OCI-LY3 (cell line): Measurements from ENCODE around the gene PTPN3.

ENCODE experiments used
- EZH2phosphoT487 ChIP-seq: fragments of 200-600 bp; shearing (Covaris generic); IDR thresholded peaks from 2 replicates; pipeline ENCODE4 v1.6.1; 2018; ENCODE audit warnings: antibody characterized with exemption, mixed run types, low read depth
- TF ChIP-seq, protein P1 (sequence below): fragments of 200-600, 300-600 bp; sonication (generic); IDR thresholded peaks from 2 replicates; pipeline ENCODE4 v1.5.1; 2014; ENCODE audit warnings: antibody characterized with exemption, low read length, low read depth

DNA sequence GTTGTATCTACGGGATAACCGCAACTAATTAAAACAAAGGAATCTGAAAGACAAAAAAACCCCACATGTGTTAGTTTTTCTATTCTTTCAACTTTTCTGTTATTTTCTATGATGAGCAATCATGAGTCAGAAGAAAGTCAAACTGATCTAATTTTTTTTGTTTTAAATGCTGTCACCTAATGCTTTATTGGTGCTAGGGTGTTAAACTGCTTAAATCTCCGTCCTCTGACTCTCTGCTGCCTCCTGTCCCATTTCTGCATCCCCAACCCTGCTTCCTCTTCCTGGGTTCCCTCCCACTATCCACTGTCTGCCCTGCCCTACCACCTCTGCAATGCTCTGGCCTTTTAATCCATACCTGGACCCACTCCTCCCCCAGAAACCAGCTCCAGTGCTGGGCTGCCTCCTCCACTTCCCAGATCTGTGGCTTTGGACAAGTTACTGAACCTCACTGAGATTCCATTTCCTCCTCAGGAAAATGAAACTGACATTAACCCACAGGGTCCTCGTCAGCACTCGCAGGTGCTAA, 15.7 kb downstream of the PTPN3 start:
- no peak for TF ChIP-seq EZH2phosphoT487
- TF ChIP-seq, protein P1, sequence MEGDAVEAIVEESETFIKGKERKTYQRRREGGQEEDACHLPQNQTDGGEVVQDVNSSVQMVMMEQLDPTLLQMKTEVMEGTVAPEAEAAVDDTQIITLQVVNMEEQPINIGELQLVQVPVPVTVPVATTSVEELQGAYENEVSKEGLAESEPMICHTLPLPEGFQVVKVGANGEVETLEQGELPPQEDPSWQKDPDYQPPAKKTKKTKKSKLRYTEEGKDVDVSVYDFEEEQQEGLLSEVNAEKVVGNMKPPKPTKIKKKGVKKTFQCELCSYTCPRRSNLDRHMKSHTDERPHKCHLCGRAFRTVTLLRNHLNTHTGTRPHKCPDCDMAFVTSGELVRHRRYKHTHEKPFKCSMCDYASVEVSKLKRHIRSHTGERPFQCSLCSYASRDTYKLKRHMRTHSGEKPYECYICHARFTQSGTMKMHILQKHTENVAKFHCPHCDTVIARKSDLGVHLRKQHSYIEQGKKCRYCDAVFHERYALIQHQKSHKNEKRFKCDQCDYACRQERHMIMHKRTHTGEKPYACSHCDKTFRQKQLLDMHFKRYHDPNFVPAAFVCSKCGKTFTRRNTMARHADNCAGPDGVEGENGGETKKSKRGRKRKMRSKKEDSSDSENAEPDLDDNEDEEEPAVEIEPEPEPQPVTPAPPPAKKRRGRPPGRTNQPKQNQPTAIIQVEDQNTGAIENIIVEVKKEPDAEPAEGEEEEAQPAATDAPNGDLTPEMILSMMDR, result no peak
